HepG2 (cell line): Measurements from ENCODE around the gene TOMM20. TPM values are rescaled to one million over a fixed set of nuclear protein-coding genes. Genes with fewer than 3 reads are reported as not detected.

Experiments used
- ATF2 ChIP-seq: sonication (generic); formaldehyde crosslinking; IDR thresholded peaks from 2 replicates; pipeline ENCODE4 v1.4.0; 2020; ENCODE audit warnings: missing genetic modification reagents
- FOXK2 ChIP-seq: fragments of 450-650 bp; IDR thresholded peaks from 2 replicates; pipeline ENCODE4 v1.6.1; 2016
- FOXP1 ChIP-seq, 2 experiments: fragments of 450-650 bp in 1 of 2; IDR thresholded peaks; 2 replicates each; pipeline ENCODE4 v1.6.1; 2017 to 2018; ENCODE audit warnings: antibody characterized with exemption in 1 of 2
- GFI1 ChIP-seq: sonication (generic); formaldehyde crosslinking; IDR thresholded peaks from 2 replicates; pipeline ENCODE4 v1.5.0; 2020; ENCODE audit warnings: missing genetic modification reagents, mild to moderate bottlenecking, borderline replicate concordance
- HMGXB3 ChIP-seq: sonication (generic); formaldehyde crosslinking; IDR thresholded peaks from 2 replicates; pipeline ENCODE4 v1.4.0; 2020; ENCODE audit warnings: missing genetic modification reagents, borderline replicate concordance
- NR2C2 ChIP-seq: sonication (generic); formaldehyde crosslinking; IDR thresholded peaks from 2 replicates; pipeline ENCODE4 v1.4.0; 2020; ENCODE audit warnings: missing genetic modification reagents, mild to moderate bottlenecking, moderate library complexity, borderline replicate concordance
- PCBP1 ChIP-seq: fragments of 200-400 bp; formaldehyde crosslinking; IDR thresholded peaks from 2 replicates; pipeline ENCODE4 v1.6.1; 2017; ENCODE audit warnings: mild to moderate bottlenecking, low read depth, low read length, borderline replicate concordance
- RARA ChIP-seq: IDR thresholded peaks from 2 replicates; pipeline ENCODE4 v1.6.1; 2016; ENCODE audit warnings: missing genetic modification reagents, missing compliant biosample characterization
- SKI ChIP-seq: fragments of 450-650 bp; IDR thresholded peaks from one replicate; pipeline ENCODE4 v1.6.1; 2018; ENCODE audit warnings: mild to moderate bottlenecking; ENCODE audit not compliant: partially characterized antibody
- SMAD3 ChIP-seq: sonication (generic); formaldehyde crosslinking; IDR thresholded peaks from 2 replicates; pipeline ENCODE4 v1.4.0; 2020; ENCODE audit warnings: missing genetic modification reagents
- ZMAT5 ChIP-seq: sonication (generic); formaldehyde crosslinking; IDR thresholded peaks from 2 replicates; pipeline ENCODE4 v1.5.0; 2020; ENCODE audit warnings: mild to moderate bottlenecking, low read depth, missing genetic modification reagents, borderline replicate concordance
- ZNF142 ChIP-seq: sonication (generic); formaldehyde crosslinking; IDR thresholded peaks from 2 replicates; pipeline ENCODE4 v1.4.0; 2020; ENCODE audit warnings: missing genetic modification reagents
- ZNF501 ChIP-seq: sonication (generic); formaldehyde crosslinking; IDR thresholded peaks from 2 replicates; pipeline ENCODE4 v1.5.1; 2020; ENCODE audit warnings: mild to moderate bottlenecking, moderate library complexity, missing genetic modification reagents
- polyA plus RNA-seq, 8 experiments: library from polyadenylated mRNA; depleted of rRNA in 3 of 8; stranded (reverse) in 7 of 8; unstranded in 1 of 8; fragments of >200 nt; fragmentation: Illumina TruSeq in 4 of 8; extraction: Trizol in 4 of 8; gene quantifications; 2 replicates each; pipeline versions ENCODE4 v1.2.1 to v1.2.3, GENCODE V29; 2011 to 2016; ENCODE audit warnings: low read depth in 4 of 8, missing spikeins in 1 of 8, mixed read lengths in 1 of 8; ENCODE audit not compliant: insufficient read depth in 1 of 8
- total RNA-seq, 5 experiments: library from RNA; depleted of rRNA; stranded (reverse); fragments of >200 nt; fragmentation: Illumina TruSeq; extraction: Trizol; gene quantifications; 2 replicates each; pipeline ENCODE4 v1.2.3, GENCODE V29; 2016; ENCODE audit warnings: low read depth in 1 of 5

TOMM20 gene
- total and polyA plus RNA-seq, 2 of the 13 experiments (the other 11 are each of a cell fraction or from before 2014, with no cell fraction given), result 153 to 376 TPM

GRCh38 chr1:235100194-235100772 lies 28.4 kb downstream of the TOMM20 start (continued):
- peak; percentile 41; the same call in 1 of the 2 replicates for TF ChIP-seq RARA (CRISPR knock-in tag)
- TF ChIP-seq FOXP1 (IDR thresholded peaks at IDR 0.05), result no peak
- TF ChIP-seq FOXP1 (CRISPR knock-in tag; IDR thresholded peaks at IDR 0.05), result no peak
- no peak for TF ChIP-seq SMAD3 (CRISPR knock-in tag)
- TF ChIP-seq ZNF142 (CRISPR knock-in tag), result no peak
- no peak for TF ChIP-seq PCBP1
- peak; percentile 50; the same call in 1 of the 2 replicates for TF ChIP-seq FOXK2
- TF ChIP-seq SKI, result no peak
- TF ChIP-seq ZMAT5 (CRISPR knock-in tag), result no peak
- 0 out of 2 replicates have a peak, but pooled peaks have one; percentile 41 for TF ChIP-seq GFI1
- no peak for TF ChIP-seq HMGXB3 (CRISPR knock-in tag)
- peak; percentile 67 for TF ChIP-seq NR2C2 (CRISPR knock-in tag)
- TF ChIP-seq ATF2 (CRISPR knock-in tag), result no peak
- peak; percentile 44; the same call in 1 of the 2 replicates for TF ChIP-seq ZNF501 (CRISPR knock-in tag)
